ENCODE measurements around the gene LITAFD. TPM values are rescaled to one million over a fixed set of nuclear protein-coding genes. Genes with fewer than 3 reads are reported as not detected.

Gene LITAFD
- total and polyA plus RNA-seq, 10 of the 15 experiments (the other 5 are each of a cell fraction or from before 2014, with no cell fraction given), result not detected

- H3K79me2 ChIP-seq (ENCODE audit: control insufficient read depth, insufficient read depth, low read length), result peaks cover 69% of the 10 kb centered on the region
- 93% methylated on average over 14 of the region's 14 CpGs for WGBS (ENCODE audit: insufficient coverage, insufficient replicate concordance, low lambda C conversion rate, missing lambda C conversion rate)
- peaks cover 5 to 13% of the 10 kb centered on the region in 2 experiments; a peak in 2 of 4 replicates for H3K36me3 ChIP-seq (ENCODE audit: control insufficient read depth in 2 of 2, insufficient read depth in 2 of 2, low read length in 1 of 2)
- H3K27me3 ChIP-seq (replicated peaks in 1 of 2; ENCODE audit: control insufficient read depth in 2 of 2, insufficient read depth in 2 of 2, low read length in 1 of 2), result no peaks in the 10 kb centered on the region
- TF ChIP-seq FOS (IDR thresholded peaks at IDR 0.05; ENCODE audit: borderline replicate concordance, extremely low read depth, insufficient read length), result no peak
- no peak for TF ChIP-seq JUNB (IDR thresholded peaks at IDR 0.05)
- TF ChIP-seq RFX5 (IDR thresholded peaks at IDR 0.05; ENCODE audit: low read depth, low read length), result no peak
- TF ChIP-seq BRCA1 (IDR thresholded peaks at IDR 0.05; ENCODE audit: low read depth, low read length), result no peak
- TF ChIP-seq POLR2A (IDR thresholded peaks at IDR 0.05; ENCODE audit: low read depth, low read length), result peak; percentile 44
- no peak for TF ChIP-seq SMAD1 (IDR thresholded peaks at IDR 0.05; ENCODE audit: low read depth, partially characterized antibody)
- no peak for TF ChIP-seq SIN3A (IDR thresholded peaks at IDR 0.05; ENCODE audit: low read depth, low read length)
- no peak for TF ChIP-seq ZNF24 (IDR thresholded peaks at IDR 0.05)
- H3K9ac ChIP-seq (ENCODE audit: control insufficient read depth, insufficient read depth, low read length), result no peak overlapping the region
- no peak overlapping the region for H3K27ac ChIP-seq (ENCODE audit: control insufficient read depth, insufficient read depth)
- ATAC-seq, result no peak
- intact Hi-C loops (cut with micrococcal nuclease; ENCODE audit: unreplicated experiment), result no loop called here
- FAIRE-seq, result no peak
- H3K9me3 ChIP-seq (replicated peaks; ENCODE audit: control insufficient read depth, insufficient read depth, low read length), result no peaks in the 10 kb centered on the region; the same call in 2 of the 3 replicates
- no peak for DNase-seq (ENCODE audit: low read depth, low spot score)
- ChIA-PET POLR2A (interaction anchor here (0.6 kb wide), 1 partner anchor 9 kb away, joined by 7 read pairs; no protein-coding TSS in a partner anchor), SMC1A (ENCODE audit: uncharacterized antibody, unreplicated experiment) (interaction anchor here (0.8 to 1.0 kb wide), 2 partner anchors 16 to 49 kb away, joined by 3 read pairs; partner anchors contain the start of gene LITAFD), RAD21 (ENCODE audit: unreplicated experiment) (interaction anchor here (1.4 kb wide), 1 partner anchor 26 kb away, joined by 4 read pairs; no protein-coding TSS in a partner anchor), CTCF (interaction anchor here (1.6 kb wide), 2 partner anchors 8 to 15 kb away, joined by 5 to 6 read pairs; no protein-coding TSS in a partner anchor)
- H4K20me1 ChIP-seq (ENCODE audit: control insufficient read depth, insufficient read depth), result peaks cover 4% of the 10 kb centered on the region; the same call in 1 of the 2 replicates
- H3K4me2 ChIP-seq (ENCODE audit: control insufficient read depth, insufficient read depth), result peak overlapping the region; percentile 25; the same call in 1 of the 2 replicates
- H3K4me3 ChIP-seq, result no peak overlapping the region
- TSS peak; percentile 42 for BruUV-seq (replicated peaks)
- no peak overlapping the region for H2AFZ ChIP-seq (ENCODE audit: control insufficient read depth, low read depth, low read length)
- H3K4me1 ChIP-seq (ENCODE audit: control insufficient read depth, insufficient read depth, low read length), result peaks cover 15% of the 10 kb centered on the region
- in situ Hi-C loops (cut with MboI), result no loop called here
Measured at GRCh38 chr16:8865145-8865882, 16.8 kb upstream of the LITAFD start.
